T-helper 2 cell treated with Interferon-gamma antibody and Interleukin-4, amounts not matched to agents 5 μg/mL and 100 μg/mL, for 36 hours (primary cell): ENCODE data around the gene COG2.
A peak's percentile ranks its signal among the peaks of the same experiment; 100 is the strongest.
"Not testable (repeated sequence)": the region's sequence is repeated elsewhere in the genome, so short reads cannot be mapped to it uniquely, and the experiment has no call there.

Source experiments
- DNase-seq: peaks from one replicate; pipeline ENCODE4 v3.0.0; 2021; ENCODE audit warnings: low spot score
- H3K27ac Mint-ChIP-seq: one replicate; pipeline ENCODE4 v1.8.0; 2021; ENCODE audit warnings: mild to moderate bottlenecking, mixed read lengths
- H3K27me3 Mint-ChIP-seq: one replicate; pipeline ENCODE4 v1.8.0; 2021; ENCODE audit warnings: low read depth, mixed read lengths
- H3K36me3 Mint-ChIP-seq: one replicate; pipeline ENCODE4 v1.8.0; 2021; ENCODE audit warnings: low read depth, mixed read lengths
- H3K4me1 Mint-ChIP-seq: one replicate; pipeline ENCODE4 v1.8.0; 2021; ENCODE audit warnings: low read depth, mixed read lengths
- H3K4me3 Mint-ChIP-seq: one replicate; pipeline ENCODE4 v1.8.0; 2022; ENCODE audit warnings: mild to moderate bottlenecking, moderate library complexity, mixed read lengths
- H3K9me3 Mint-ChIP-seq: one replicate; pipeline ENCODE4 v1.8.0; 2021; ENCODE audit warnings: mixed read lengths

The COG2 gene

DNA sequence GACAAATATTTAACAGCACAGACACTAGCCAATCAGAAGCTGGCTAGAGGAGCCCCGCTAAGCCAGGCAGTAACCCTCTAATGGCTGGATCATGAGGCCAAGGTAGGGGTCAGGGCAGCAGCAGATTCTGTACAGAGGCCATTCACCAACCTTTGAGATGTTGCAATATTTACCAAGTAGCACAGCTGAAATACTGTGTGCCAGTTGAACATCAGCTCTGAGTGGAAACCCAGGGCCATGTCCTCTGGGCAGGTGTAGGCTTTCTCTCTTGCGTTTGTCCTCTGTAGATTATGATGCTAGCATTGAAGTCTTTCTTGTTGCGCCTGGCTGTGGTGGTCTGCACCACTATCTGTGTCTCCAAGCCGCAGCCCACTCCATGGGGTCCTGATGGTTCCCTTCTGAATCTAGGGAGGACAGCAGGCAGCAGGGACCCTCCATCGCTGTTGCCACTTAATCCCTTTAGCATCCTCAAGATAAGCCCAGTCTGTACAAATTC is 2.5 kb upstream of the COG2 start:
- Mint-ChIP-seq H3K4me1 (peaks cover 23% of the 10 kb centered on the region), H3K27ac (no peak overlapping the region), H3K4me3 (no peak overlapping the region), H3K36me3 (no peaks in the 10 kb centered on the region), H3K27me3 (peaks cover 22% of the 10 kb centered on the region), H3K9me3 (no peaks in the 10 kb centered on the region)
- DNase-seq = no peak

DNA sequence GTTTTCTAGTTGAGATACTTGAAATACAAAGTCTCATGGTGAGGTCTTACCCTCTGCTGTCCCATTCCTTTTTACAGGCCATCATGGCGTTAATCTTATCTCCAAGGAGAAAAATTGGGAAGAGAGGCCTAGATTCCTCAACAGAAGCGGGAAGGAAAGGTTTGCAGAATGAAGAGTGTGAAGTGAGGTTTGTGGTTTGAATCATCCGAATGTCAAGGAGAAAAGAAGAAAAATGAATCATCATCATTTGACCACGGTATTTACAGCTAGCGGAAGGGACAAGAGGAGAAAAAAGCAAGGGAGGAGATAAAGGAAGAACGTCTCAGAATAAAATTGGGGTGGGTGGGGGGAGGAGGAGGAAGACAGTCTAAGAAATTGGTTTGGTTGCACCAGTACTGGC is 935 bp upstream of the COG2 start:
- no peak for DNase-seq
- peaks cover 20% of the 10 kb centered on the region for H3K27me3 Mint-ChIP-seq
- H3K9me3 Mint-ChIP-seq = no peaks in the 10 kb centered on the region
- H3K36me3 Mint-ChIP-seq = peaks cover 4% of the 10 kb centered on the region
- H3K4me3 Mint-ChIP-seq = peak overlapping the region; percentile 66
- peaks cover 28% of the 10 kb centered on the region for H3K4me1 Mint-ChIP-seq
- peak overlapping the region; percentile 55 for H3K27ac Mint-ChIP-seq

DNA sequence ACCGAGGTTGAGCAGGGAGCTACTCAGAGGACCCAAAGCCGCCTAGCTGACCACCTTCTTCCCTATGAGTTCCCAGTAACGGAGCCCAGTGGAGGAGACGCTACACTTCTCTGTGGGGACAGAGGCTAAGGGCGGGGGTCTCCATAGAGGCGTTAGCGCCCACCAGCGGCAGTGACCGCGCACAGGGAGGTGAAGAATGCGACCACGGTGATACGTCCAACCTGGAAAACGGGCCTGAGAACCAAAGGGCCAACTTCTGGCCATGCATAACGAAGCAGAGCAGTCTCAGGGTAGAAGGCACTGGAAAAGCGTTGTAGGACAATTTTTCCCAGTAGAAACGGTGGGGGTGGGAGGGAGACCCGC is 400 bp upstream of the COG2 start:
- Mint-ChIP-seq H3K9me3 (no peaks in the 10 kb centered on the region), H3K4me1 (peaks cover 31% of the 10 kb centered on the region), H3K27me3 (peaks cover 16% of the 10 kb centered on the region), H3K4me3 (peak overlapping the region; percentile 79), H3K27ac (peak overlapping the region; percentile 48), H3K36me3 (peaks cover 6% of the 10 kb centered on the region)
- DNase-seq = no peak

- H3K4me3 Mint-ChIP-seq = peak overlapping the region; percentile 96
- H3K36me3 Mint-ChIP-seq = peaks cover 6% of the 10 kb centered on the region
- H3K9me3 Mint-ChIP-seq = no peaks in the 10 kb centered on the region
- no peak overlapping the region for H3K27ac Mint-ChIP-seq
- peaks cover 41% of the 10 kb centered on the region for H3K4me1 Mint-ChIP-seq
- H3K27me3 Mint-ChIP-seq = peaks cover 8% of the 10 kb centered on the region
- DNase-seq = peak; percentile 25
Measured at GRCh38 chr1:230643908-230644307, 1.6 kb downstream of the COG2 start.

DNA sequence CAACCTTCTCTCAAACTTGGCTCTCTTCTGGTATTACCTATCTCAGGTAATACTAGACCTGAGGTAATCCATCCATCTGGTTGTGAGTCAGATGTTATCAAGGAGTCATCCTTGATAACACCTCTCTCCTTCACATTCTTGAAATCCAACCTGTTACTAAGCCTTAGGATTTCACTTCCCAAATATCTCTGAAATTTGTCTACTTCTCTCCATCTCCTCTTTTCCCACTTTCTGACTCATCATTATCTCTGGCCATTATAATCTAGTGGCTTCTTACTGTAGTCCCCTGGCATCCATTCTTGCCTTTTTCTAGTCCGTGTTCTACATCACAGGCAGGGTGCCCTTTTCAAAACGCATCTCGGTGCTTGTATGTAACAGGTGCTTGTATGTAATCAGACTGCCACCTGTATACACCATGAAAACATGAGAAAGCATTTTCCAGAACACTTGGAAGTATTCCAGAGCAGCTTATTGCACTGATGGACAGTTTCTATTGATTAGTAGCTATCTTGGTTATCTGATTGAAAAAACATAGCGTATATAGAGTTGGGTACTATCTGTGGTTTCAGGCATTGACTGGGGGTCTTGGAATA is 4.5 kb downstream of the COG2 start:
- Mint-ChIP-seq H3K36me3 (peaks cover 8% of the 10 kb centered on the region), H3K27ac (no peak overlapping the region), H3K4me3 (no peak overlapping the region), H3K4me1 (peaks cover 34% of the 10 kb centered on the region), H3K9me3 (peaks cover 9% of the 10 kb centered on the region), H3K27me3 (no peaks in the 10 kb centered on the region)
- DNase-seq = no peak

DNA sequence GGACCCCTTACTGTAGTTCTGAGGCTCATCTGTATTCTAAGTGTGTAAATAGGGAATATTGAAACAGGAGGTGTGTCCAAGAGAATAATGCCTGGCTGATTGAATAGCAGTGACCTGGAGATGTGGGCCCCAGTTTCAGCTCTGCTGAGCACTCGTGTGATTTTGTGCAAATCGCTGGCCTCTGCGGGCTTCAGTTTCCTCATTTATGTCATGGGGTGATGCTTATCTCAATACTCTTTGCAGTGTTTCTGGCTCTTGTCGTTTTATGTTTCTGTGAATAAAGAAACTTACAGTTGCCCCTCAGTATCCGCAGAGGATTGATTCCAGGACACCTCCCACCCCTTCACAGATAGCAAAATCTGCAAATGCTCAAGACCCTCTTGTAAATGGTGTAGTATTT is 5.0 kb downstream of the COG2 start:
- Mint-ChIP-seq H3K4me3 (no peak overlapping the region), H3K36me3 (peaks cover 10% of the 10 kb centered on the region), H3K9me3 (peaks cover 9% of the 10 kb centered on the region), H3K27ac (no peak overlapping the region), H3K4me1 (peaks cover 32% of the 10 kb centered on the region), H3K27me3 (no peaks in the 10 kb centered on the region)
- DNase-seq = no peak

DNA sequence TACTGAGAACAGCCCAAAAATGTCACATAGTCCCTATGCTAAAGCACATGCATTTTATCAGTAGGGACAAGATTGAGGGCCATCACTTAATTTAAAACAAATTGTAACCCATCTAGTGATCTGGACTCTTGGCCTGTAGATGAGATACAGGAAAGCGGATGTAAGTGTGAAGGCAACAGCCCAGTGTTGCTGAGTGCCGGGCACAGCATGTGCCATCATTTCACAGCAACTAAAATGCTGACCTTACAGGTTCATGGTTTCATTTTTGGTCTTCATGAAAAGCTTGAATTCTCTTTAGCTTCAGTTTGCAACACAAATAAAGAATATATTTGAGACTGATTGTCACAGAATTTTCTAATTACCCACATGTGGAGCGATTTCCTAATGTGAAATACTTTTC is 5.8 kb downstream of the COG2 start:
- Mint-ChIP-seq H3K9me3 (peaks cover 15% of the 10 kb centered on the region), H3K27me3 (no peaks in the 10 kb centered on the region), H3K27ac (no peak overlapping the region), H3K4me1 (peaks cover 32% of the 10 kb centered on the region), H3K36me3 (peaks cover 13% of the 10 kb centered on the region), H3K4me3 (no peak overlapping the region)
- DNase-seq = no peak

GRCh38 chr1:230650300-230650699 is 8.0 kb downstream of the COG2 start:
- peaks cover 16% of the 10 kb centered on the region for H3K36me3 Mint-ChIP-seq
- H3K27me3 Mint-ChIP-seq = no peaks in the 10 kb centered on the region
- H3K9me3 Mint-ChIP-seq = peaks cover 15% of the 10 kb centered on the region
- no peak overlapping the region for H3K27ac Mint-ChIP-seq
- H3K4me1 Mint-ChIP-seq = peaks cover 18% of the 10 kb centered on the region
- H3K4me3 Mint-ChIP-seq = no peak overlapping the region
- DNase-seq = no peak

DNA sequence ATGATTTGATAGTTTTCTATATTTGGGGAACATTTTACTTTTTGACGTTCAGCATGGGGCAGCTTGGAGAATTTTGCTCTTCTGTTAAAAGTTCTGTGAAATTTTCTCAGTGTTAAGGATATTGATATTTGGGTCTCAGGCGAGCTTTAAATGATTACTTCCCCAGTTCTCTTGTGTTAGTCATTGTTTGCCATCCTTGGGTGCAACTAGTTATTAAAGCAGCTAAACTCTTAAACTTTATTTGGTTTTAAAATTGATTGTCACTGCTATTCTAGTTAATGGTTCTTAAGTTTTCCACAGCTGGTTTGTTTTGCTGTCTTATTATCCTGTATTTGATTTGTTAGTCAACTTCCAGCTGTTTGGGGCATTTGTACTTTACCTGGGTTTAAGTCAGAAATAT is 9.0 kb downstream of the COG2 start:
- H3K27me3 Mint-ChIP-seq = no peaks in the 10 kb centered on the region
- H3K36me3 Mint-ChIP-seq = peaks cover 13% of the 10 kb centered on the region
- H3K27ac Mint-ChIP-seq = no peak overlapping the region
- no peak overlapping the region for H3K4me3 Mint-ChIP-seq
- H3K4me1 Mint-ChIP-seq = peaks cover 14% of the 10 kb centered on the region
- no peak for DNase-seq
- H3K9me3 Mint-ChIP-seq = peaks cover 15% of the 10 kb centered on the region

GRCh38 chr1:230656719-230657118 is 14.4 kb downstream of the COG2 start:
- not testable (repeated sequence) for H3K27me3 Mint-ChIP-seq, H3K27ac Mint-ChIP-seq, DNase-seq, H3K9me3 Mint-ChIP-seq, H3K4me3 Mint-ChIP-seq, H3K4me1 Mint-ChIP-seq
- H3K36me3 Mint-ChIP-seq = peaks cover 18% of the 10 kb centered on the region

DNA sequence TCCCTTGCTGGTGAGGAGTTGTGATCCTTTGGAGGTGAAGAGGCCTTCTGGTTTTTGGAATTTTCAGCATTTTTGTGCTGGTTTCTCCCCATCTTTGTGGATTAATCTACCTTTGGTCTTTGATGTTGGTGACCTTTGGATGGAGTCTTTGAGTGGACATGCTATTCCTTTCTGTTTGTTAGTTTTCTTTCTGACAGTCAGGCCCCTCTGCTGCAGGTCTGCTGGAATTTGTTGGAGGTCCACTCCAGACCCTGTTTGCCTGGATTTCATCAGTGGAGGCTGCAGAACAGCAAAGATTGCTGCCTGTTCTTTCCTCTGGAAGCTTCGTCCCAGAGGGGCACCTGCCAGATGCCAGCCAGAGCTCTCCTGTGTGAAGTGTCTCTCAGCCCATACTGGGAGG is 15.8 kb downstream of the COG2 start:
- not testable (repeated sequence) for H3K4me3 Mint-ChIP-seq, H3K9me3 Mint-ChIP-seq, DNase-seq, H3K4me1 Mint-ChIP-seq, H3K27me3 Mint-ChIP-seq, H3K27ac Mint-ChIP-seq
- H3K36me3 Mint-ChIP-seq = peaks cover 20% of the 10 kb centered on the region

GRCh38 chr1:230658691-230659090 is 16.4 kb downstream of the COG2 start:
- H3K4me3 Mint-ChIP-seq = no peak overlapping the region
- H3K9me3 Mint-ChIP-seq = no peaks in the 10 kb centered on the region
- H3K27ac Mint-ChIP-seq = no peak overlapping the region
- DNase-seq = no peak
- no peaks in the 10 kb centered on the region for H3K4me1 Mint-ChIP-seq
- H3K27me3 Mint-ChIP-seq = no peaks in the 10 kb centered on the region
- H3K36me3 Mint-ChIP-seq = peaks cover 18% of the 10 kb centered on the region

DNA sequence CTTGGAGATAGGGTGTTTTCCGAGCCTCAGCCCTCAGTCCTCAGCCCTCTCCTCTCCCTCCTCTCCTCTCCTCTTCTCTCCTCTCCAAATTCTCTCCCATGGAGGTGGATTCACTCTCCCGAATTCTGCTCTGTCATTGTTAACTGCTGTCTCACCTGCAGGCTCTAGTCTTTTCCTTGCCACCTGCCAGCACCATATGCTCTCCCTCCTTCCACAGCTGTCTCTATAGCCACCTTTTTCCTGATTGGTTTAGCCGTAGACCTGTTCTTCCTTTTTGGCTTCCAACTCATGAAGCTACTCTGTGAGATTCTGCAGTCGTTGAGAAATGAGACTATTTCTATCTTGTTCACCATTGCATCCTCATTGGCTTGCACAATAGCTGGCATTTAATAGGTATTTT is 19.7 kb downstream of the COG2 start:
- Mint-ChIP-seq H3K36me3 (peaks cover 40% of the 10 kb centered on the region), H3K9me3 (no peaks in the 10 kb centered on the region), H3K4me1 (no peaks in the 10 kb centered on the region), H3K27me3 (no peaks in the 10 kb centered on the region), H3K27ac (no peak overlapping the region), H3K4me3 (no peak overlapping the region)
- DNase-seq = no peak

GRCh38 chr1:230668227-230668626 is 25.9 kb downstream of the COG2 start:
- no peak overlapping the region for H3K4me3 Mint-ChIP-seq
- H3K36me3 Mint-ChIP-seq = peaks cover 52% of the 10 kb centered on the region
- H3K9me3 Mint-ChIP-seq = no peaks in the 10 kb centered on the region
- H3K27me3 Mint-ChIP-seq = no peaks in the 10 kb centered on the region
- no peak overlapping the region for H3K27ac Mint-ChIP-seq
- no peak for DNase-seq
- no peaks in the 10 kb centered on the region for H3K4me1 Mint-ChIP-seq

GRCh38 chr1:230669543-230669942 is 27.3 kb downstream of the COG2 start:
- Mint-ChIP-seq H3K36me3 (peaks cover 57% of the 10 kb centered on the region), H3K27me3 (no peaks in the 10 kb centered on the region), H3K4me1 (peaks cover 2% of the 10 kb centered on the region), H3K4me3 (no peak overlapping the region), H3K9me3 (no peaks in the 10 kb centered on the region), H3K27ac (no peak overlapping the region)
- no peak for DNase-seq
